Activated naive CD4-positive, alpha-beta T cell treated with anti-CD3 and anti-CD28 coated beads for 36 hours (primary cell): ENCODE measurements around the gene GSG1L. TPM values are rescaled to one million over a fixed set of nuclear protein-coding genes. Genes with fewer than 3 reads are reported as not detected.
A peak's percentile ranks its signal among the peaks of the same experiment; 100 is the strongest.

ENCODE experiments used
- CTCF ChIA-PET: fragments of 350-600 bp; sonication (Branson Sonifier 250); formaldehyde crosslinking; loops from one replicate; lab custom pipeline; 2021; ENCODE audit warnings: antibody characterized with exemption; lab: Charles Lee
- DNase-seq: peaks from one replicate; pipeline ENCODE4 v3.0.0-alpha.2; 2020
- H3K27ac Mint-ChIP-seq: one replicate; pipeline ENCODE4 v1.8.0; 2021; ENCODE audit warnings: mild to moderate bottlenecking, mixed read lengths
- H3K27me3 Mint-ChIP-seq: one replicate; pipeline ENCODE4 v1.8.0; 2021; ENCODE audit warnings: low read depth, mixed read lengths
- H3K36me3 Mint-ChIP-seq: one replicate; pipeline ENCODE4 v1.8.0; 2021; ENCODE audit warnings: low read depth, mixed read lengths
- H3K4me1 Mint-ChIP-seq: one replicate; pipeline ENCODE4 v1.8.0; 2021; ENCODE audit warnings: low read depth, mixed read lengths
- H3K4me3 Mint-ChIP-seq: one replicate; pipeline ENCODE4 v1.8.0; 2021; ENCODE audit warnings: mild to moderate bottlenecking, moderate library complexity, mixed read lengths
- H3K9me3 Mint-ChIP-seq: one replicate; pipeline ENCODE4 v1.8.0; 2021; ENCODE audit warnings: mixed read lengths
- intact Hi-C: fragments of 100-400 bp; cut with micrococcal nuclease; formaldehyde crosslinking; loops from one replicate; pipeline ENCODE4 v1.15.1; 2023
- total RNA-seq, 2 experiments: library from RNA; stranded (reverse); gene quantifications; one replicate each; pipeline ENCODE4 v1.2.3, GENCODE V29; 2021

GSG1L gene
- total RNA-seq, 2 experiments from 2014 or later, result not detected

DNA sequence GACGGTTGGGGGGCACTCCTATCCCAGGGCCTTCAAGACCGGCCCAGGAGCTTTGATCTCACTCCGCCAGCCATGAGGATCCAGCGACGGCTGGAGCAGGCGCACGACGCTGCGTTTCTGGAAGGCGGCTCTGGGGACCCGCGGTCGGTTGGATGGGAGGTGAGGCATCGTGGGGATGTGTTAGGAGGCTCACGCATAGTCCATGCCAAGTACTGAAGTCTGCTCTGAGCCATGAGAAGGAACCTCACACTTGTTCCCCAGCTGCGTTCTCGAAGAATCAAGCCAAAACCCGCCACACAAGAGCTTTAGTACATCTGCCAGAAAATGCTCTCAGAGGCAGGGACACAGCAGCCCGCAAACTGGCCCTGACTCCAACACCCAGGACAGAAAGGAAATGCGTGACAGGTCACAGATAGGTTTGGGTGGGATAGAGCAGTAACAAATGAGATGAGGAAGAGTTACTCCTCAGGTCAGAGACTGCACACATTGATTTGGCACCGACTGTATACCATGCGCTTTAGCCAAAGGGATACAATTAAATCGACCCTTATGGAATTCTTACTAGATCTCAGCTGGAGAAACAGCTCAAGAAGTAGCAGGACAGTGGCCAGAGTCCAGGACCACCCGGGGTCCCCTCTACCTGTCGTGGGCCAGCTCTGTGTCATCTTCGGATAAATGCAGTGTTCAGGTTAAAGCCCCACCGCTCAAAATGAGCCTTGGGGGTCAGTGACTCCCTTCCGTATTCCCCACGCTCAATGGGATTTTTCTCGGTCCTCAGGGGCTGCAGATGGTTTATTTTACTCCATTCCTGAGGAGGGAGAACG lies 6.7 kb upstream of the GSG1L start:
- no peak for DNase-seq
- CTCF ChIA-PET, result interaction anchor here (0.6 to 5.5 kb wide), 11 partner anchors 10 to 412 kb away, joined by 3 to 50 read pairs (median 3); no protein-coding TSS in a partner anchor
- intact Hi-C loops, result loop anchor here (1.0 to 2.0 kb wide), 3 partner anchors 98 to 431 kb away; no protein-coding TSS in a partner anchor
- Mint-ChIP-seq H3K27ac (no peak overlapping the region), H3K36me3 (no peaks in the 10 kb centered on the region), H3K4me3 (no peak overlapping the region), H3K27me3 (peaks cover 2% of the 10 kb centered on the region), H3K4me1 (no peaks in the 10 kb centered on the region), H3K9me3 (no peaks in the 10 kb centered on the region)

DNA sequence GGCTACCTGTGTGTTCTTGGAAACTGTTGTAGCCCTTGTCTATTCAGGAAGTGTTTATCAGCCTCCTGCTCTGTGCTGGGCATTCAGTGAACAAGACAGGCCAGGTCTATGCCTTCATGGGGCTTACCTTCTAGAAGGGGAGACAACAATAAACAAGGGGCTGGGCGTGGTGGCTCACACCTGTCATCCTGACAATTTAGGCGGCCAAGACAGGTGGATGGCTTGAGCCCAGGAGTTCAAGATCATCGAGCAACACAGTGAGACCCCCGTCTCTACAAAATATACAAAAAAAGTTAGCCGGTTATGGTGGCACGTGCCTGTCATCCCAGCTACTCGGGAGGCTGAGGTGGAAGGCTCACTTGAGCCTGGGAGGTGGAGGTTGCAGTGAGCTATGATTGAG lies 5.5 kb upstream of the GSG1L start:
- intact Hi-C loops, result no loop called here
- no peak overlapping the region for H3K4me3 Mint-ChIP-seq
- no peaks in the 10 kb centered on the region for H3K4me1 Mint-ChIP-seq
- DNase-seq, result no peak
- no peaks in the 10 kb centered on the region for H3K9me3 Mint-ChIP-seq
- H3K27ac Mint-ChIP-seq, result no peak overlapping the region
- peaks cover 11% of the 10 kb centered on the region for H3K27me3 Mint-ChIP-seq
- H3K36me3 Mint-ChIP-seq, result no peaks in the 10 kb centered on the region
- CTCF ChIA-PET, result interaction anchor here (5.5 kb wide), 1 partner anchor 97 kb away, joined by 50 read pairs; no protein-coding TSS in a partner anchor

DNA sequence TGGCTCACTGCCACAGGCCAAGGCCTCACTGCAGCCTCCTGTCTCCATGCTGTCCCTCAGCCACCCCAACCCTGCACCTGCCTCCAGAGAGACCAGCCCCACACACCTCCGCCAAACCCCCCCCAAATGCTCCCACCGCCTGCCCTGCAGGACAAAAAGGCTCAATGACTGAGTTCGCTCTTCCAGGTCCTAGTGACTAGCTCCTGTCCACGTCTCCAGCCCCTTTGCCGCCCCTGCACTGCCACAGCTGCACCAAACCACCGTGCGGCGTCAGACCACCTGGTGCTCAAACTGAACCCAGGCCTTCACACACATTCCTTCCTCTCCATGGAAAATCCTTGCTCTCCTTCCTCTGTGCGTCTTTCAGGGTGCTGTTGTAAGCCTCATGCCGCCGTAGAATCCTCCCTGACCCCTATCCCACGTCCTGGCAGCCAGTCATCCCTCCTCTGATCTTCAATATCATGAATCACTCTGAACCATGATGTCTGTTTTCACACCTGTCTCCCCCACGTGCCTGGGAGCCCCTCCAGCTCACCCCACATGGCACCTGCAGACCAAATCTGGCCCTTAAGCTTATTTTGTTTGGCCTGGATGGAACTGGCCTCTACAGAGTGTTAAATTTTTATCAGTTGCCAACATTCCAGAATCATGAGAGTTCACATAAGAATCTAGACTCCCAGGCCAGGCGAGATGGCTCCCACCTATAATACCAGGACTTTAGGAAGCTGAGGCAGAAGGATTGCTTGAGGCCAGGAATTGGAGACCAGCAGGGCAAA lies 4.3 kb upstream of the GSG1L start:
- no peaks in the 10 kb centered on the region for H3K4me1 Mint-ChIP-seq
- DNase-seq, result no peak
- CTCF ChIA-PET, result interaction anchor here (5.5 kb wide), 1 partner anchor 96 kb away, joined by 50 read pairs; no protein-coding TSS in a partner anchor
- H3K9me3 Mint-ChIP-seq, result no peaks in the 10 kb centered on the region
- no peaks in the 10 kb centered on the region for H3K36me3 Mint-ChIP-seq
- H3K27ac Mint-ChIP-seq, result no peak overlapping the region
- intact Hi-C loops, result no loop called here
- H3K27me3 Mint-ChIP-seq, result peaks cover 12% of the 10 kb centered on the region
- no peak overlapping the region for H3K4me3 Mint-ChIP-seq

DNA sequence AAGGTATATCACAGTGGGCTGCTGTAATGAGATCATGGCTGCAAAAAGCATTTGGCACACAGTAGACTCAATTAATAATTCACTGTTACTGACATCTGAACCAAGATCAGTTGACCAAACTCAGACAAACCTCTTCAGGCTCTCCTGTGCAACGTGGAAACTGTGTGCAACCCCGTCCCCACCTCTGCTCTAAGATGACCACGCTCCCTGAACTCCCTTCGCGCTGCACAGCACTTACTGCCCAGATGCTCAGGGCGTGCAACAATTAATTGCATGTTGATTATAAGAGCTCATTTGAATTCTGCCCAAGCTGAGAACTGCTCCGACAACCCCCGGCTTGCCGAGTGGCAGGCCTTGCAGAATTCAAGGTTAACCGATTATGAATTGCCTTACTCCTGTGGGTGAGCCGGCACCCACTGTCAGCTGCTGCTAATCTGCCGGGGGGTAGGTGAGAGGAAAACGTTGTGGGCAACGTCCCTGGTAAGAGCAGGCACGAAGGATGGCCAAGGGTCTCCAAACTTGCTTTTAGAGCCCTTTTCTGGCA lies 1.3 kb upstream of the GSG1L start:
- intact Hi-C loops, result no loop called here
- CTCF ChIA-PET, result interaction anchor here (0.7 to 2.9 kb wide), 2 partner anchors 91 to 93 kb away, joined by 3 to 6 read pairs; no protein-coding TSS in a partner anchor
- Mint-ChIP-seq H3K27ac (no peak overlapping the region), H3K27me3 (peaks cover 31% of the 10 kb centered on the region), H3K9me3 (no peaks in the 10 kb centered on the region), H3K4me1 (no peaks in the 10 kb centered on the region), H3K36me3 (no peaks in the 10 kb centered on the region), H3K4me3 (no peak overlapping the region)
- DNase-seq, result no peak

DNA sequence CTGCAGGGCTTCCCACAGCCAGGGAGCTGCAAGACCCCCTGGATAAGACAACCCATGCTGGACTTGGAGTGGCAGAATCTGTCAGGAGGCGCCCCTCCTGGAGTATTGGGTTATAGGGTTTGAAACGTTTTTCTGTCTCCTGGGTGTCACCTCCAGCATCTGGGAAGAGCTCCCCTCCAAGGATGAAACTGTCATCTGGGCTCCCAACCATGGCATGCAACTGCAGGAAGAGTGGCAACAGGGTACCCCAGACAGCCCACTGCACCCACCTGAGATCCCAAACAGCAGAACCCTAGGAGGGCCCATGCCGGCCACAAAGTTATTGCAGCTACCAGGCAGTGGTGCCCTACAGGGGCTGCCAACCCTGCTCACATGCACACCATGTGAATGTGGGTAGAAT lies 636 bp upstream of the GSG1L start:
- H3K4me1 Mint-ChIP-seq, result no peaks in the 10 kb centered on the region
- intact Hi-C loops, result no loop called here
- CTCF ChIA-PET, result interaction anchor here (0.7 to 2.9 kb wide), 3 partner anchors 92 to 545 kb away, joined by 3 to 6 read pairs (median 3); no protein-coding TSS in a partner anchor
- H3K4me3 Mint-ChIP-seq, result no peak overlapping the region
- no peak for DNase-seq
- H3K36me3 Mint-ChIP-seq, result no peaks in the 10 kb centered on the region
- no peak overlapping the region for H3K27ac Mint-ChIP-seq
- H3K9me3 Mint-ChIP-seq, result no peaks in the 10 kb centered on the region
- H3K27me3 Mint-ChIP-seq, result peaks cover 37% of the 10 kb centered on the region

DNA sequence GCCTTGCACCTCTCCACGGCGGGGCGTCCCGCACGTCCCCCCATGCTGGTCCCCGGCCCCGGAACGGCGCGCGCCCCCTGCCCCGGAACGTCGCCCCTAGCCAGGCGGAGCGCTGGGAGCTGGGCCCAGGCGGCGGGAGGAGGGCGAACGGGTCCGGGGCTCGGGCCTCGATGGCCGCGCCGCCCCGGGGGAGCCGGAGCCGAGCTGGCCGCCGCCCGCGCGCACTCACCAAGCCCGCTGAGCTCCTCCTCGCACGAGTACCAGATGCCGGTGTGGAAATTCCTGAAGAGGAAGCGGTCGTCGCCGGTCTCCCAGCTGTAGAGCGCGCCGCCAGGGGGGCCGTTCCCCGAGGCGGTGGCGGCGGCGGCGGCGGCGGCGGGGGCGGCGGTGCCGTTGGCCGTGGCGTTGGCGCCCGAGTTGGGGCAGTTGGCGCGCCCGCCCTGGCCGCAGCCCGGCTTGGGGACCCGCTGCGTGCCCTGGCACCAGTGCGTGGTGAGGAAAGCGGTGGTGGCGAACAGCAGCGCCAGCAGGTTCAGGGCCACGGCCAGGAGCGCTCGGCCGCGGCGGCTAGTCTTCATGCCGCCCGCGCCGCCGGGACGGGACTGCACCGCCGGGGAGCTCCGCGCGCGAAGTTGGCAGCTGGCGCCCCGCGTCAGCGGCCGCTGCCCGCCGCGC lies 530 bp downstream of the GSG1L start:
- intact Hi-C loops, result no loop called here
- H3K4me1 Mint-ChIP-seq, result peaks cover 4% of the 10 kb centered on the region
- DNase-seq, result peak; percentile 15
- no peak overlapping the region for H3K4me3 Mint-ChIP-seq
- no peaks in the 10 kb centered on the region for H3K9me3 Mint-ChIP-seq
- CTCF ChIA-PET, result interaction anchor here (0.5 kb wide), 1 partner anchor 18 kb away, joined by 3 read pairs; no protein-coding TSS in a partner anchor
- no peaks in the 10 kb centered on the region for H3K36me3 Mint-ChIP-seq
- H3K27me3 Mint-ChIP-seq, result peaks cover 44% of the 10 kb centered on the region
- H3K27ac Mint-ChIP-seq, result no peak overlapping the region

DNA sequence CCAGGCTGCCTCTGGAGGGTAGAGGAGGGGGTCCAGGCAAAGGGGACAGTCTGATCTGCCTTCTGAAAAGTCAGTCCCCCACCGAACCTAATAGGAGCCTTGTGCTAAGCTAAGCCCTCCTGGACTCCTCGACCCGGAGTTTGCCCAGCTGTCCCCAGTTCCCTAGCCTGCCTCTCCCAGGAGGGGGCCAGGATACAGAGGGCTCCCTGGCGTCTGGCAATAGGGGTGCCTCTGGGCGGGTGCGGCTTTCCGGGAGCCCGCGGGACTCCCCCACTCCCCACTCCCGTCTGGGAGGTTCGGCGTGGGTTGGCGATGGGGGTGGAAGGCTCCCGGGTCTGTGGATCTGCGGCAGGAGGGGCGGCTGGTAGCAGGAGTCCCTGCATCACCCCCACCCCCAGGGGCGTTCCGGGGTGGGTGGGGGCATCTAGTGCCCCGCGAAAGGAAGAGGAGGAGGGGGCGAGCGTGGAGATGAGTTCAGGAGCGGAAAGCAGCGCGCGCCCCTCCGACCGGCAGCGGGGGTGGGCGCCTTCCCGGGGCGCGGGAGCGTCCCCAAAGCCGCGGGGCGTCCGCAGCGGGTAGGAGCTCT lies 1.2 kb downstream of the GSG1L start:
- Mint-ChIP-seq H3K9me3 (no peaks in the 10 kb centered on the region), H3K27ac (no peak overlapping the region), H3K4me3 (no peak overlapping the region), H3K4me1 (peaks cover 4% of the 10 kb centered on the region), H3K27me3 (peaks cover 44% of the 10 kb centered on the region), H3K36me3 (no peaks in the 10 kb centered on the region)
- intact Hi-C loops, result no loop called here
- no peak for DNase-seq
- CTCF ChIA-PET, result interaction anchor here (0.5 kb wide), 2 partner anchors 18 to 426 kb away, joined by 3 to 5 read pairs; no protein-coding TSS in a partner anchor

DNA sequence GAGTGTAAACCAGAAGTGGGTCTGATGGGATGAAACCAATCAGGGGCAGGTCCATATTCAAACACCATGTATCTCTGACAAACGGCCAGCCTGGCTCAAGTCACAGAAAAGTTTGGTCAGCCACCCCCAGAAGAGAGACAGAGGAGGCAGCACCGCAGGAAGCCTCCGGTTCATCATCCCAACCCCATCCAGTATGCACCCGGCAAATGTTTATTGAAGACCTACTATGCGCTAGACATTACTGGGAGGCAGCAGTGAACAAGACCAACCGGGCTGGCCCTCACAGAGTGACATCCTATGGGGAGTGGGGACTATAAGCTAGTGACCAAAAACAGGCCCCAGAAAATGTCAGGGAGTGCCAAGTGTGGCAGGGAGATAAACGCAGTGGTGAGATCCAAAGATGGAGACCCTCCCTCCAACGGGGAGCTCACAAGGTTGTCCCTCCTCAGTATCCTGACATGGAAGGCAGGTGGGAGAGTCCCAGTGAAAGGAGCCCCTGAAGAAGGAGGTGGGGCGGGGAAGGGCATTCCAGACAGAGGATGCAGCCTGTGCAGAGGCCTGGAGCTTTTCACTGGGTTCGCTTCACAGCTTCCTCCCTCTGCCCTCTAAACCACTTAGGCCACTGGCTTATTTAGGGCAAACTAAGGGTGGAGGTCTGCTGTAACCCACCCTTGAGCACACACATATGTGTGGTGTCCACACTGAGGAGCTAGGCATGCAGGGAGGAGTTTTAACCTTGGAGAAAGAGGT lies 2.0 kb downstream of the GSG1L start:
- peaks cover 50% of the 10 kb centered on the region for H3K27me3 Mint-ChIP-seq
- intact Hi-C loops, result no loop called here
- CTCF ChIA-PET, result interaction anchor here (0.5 to 0.9 kb wide), 2 partner anchors 41 to 425 kb away, joined by 3 to 5 read pairs; no protein-coding TSS in a partner anchor
- no peak overlapping the region for H3K4me3 Mint-ChIP-seq
- peaks cover 4% of the 10 kb centered on the region for H3K4me1 Mint-ChIP-seq
- no peaks in the 10 kb centered on the region for H3K36me3 Mint-ChIP-seq
- H3K9me3 Mint-ChIP-seq, result no peaks in the 10 kb centered on the region
- no peak overlapping the region for H3K27ac Mint-ChIP-seq
- DNase-seq, result no peak

DNA sequence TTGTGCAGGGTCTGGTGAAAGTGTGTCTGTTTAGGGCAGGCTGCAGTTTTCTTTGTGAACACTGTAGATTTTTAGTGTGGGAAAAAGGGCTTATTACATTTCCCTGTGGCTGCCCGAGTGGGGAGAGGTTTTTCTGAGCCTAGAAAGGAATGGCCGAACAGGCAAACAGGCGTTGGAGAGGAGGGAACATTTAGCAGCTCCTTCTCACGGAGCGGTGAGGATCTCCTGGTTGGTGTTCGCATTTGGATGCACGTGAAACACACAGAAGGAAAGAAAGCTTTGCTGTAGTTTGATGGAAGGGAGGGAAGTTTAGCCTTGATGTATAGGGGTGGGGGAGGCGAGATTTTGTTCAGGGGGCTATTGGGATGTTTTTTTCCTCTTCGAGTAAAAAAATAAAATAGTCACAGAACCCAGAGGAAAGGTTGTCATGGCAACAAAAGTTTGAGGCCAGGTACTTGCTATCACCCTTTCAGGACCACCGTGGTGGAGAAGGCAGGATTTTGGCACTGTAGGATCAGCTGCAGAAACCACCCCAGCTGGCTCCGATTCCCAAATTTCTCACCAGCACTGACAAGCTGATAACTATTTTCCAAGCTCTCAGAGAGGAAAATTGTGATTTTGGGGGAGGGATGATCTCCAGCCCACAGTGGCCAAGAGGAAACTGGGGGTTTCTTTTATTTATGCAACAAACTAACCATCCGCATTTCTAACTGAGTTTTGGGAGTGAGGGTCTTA lies 3.5 kb downstream of the GSG1L start:
- intact Hi-C loops, result no loop called here
- H3K27ac Mint-ChIP-seq, result no peak overlapping the region
- H3K36me3 Mint-ChIP-seq, result no peaks in the 10 kb centered on the region
- no peaks in the 10 kb centered on the region for H3K9me3 Mint-ChIP-seq
- CTCF ChIA-PET, result interaction anchor here (1.1 kb wide), 1 partner anchor 158 kb away, joined by 4 read pairs; no protein-coding TSS in a partner anchor
- no peak overlapping the region for H3K4me3 Mint-ChIP-seq
- H3K4me1 Mint-ChIP-seq, result peaks cover 4% of the 10 kb centered on the region
- peaks cover 50% of the 10 kb centered on the region for H3K27me3 Mint-ChIP-seq
- DNase-seq, result no peak

DNA sequence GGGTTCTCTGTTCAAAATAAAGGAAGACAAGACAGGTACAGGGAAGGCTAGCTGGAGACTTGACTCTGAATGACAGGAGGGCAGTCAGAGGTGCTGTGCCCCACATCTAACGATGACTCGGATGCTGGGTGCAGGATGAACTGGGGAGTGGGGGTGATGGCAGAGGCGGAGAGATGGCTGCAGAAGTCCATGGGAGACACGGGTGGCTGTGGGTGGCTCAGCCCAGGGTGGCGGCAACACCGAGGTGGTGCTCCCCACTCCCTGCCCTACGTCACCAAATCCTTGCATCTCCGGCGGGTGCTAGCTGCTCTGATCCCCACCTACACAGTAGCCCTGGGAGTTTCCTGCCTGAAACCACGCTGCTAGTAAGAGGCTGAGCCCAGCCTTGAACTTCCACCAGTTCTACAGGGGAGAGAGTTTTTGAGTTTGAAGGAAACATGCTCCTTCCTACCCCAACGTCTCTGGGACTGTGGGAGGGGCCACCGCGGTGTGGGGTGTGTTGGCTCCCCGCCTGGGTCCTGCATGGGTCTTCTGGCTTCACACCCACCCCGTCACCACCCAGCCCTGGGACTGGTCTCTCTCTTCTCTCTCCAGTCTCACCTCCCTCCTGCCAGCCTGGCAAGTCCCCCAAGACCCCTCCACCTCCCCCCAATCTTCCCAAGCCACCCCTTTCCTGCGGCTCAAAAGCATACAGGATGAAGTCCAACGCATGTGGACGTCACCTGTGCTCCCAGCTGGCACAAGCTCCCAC lies 4.5 kb downstream of the GSG1L start:
- H3K36me3 Mint-ChIP-seq, result no peaks in the 10 kb centered on the region
- H3K27me3 Mint-ChIP-seq, result peaks cover 45% of the 10 kb centered on the region
- intact Hi-C loops, result no loop called here
- H3K4me3 Mint-ChIP-seq, result no peak overlapping the region
- DNase-seq, result no peak
- peaks cover 4% of the 10 kb centered on the region for H3K4me1 Mint-ChIP-seq
- CTCF ChIA-PET, result no interaction called here
- no peaks in the 10 kb centered on the region for H3K9me3 Mint-ChIP-seq
- no peak overlapping the region for H3K27ac Mint-ChIP-seq
